SK-N-SH treated with all-trans-retinoic acid at 6 μM for 48 hours (cell line): ENCODE results near the gene PATE1.
"Not testable (repeated sequence)": the region's sequence is repeated elsewhere in the genome, so short reads cannot be mapped to it uniquely, and the experiment has no call there.

Experiments used
- CREB5 ChIP-seq: fragments of 250-450 bp; sonication (Bioruptor Pico); IDR thresholded peaks from 2 replicates; pipeline ENCODE4 v1.5.1; 2020; ENCODE audit warnings: low read depth, mild to moderate bottlenecking, moderate library complexity
- ISL1 ChIP-seq: fragments of 250-450 bp; sonication (Bioruptor Pico); IDR thresholded peaks from 2 replicates; pipeline ENCODE4 v2.1.2; 2022; ENCODE audit warnings: mild to moderate bottlenecking, moderate library complexity
- RARB ChIP-seq: fragments of 250-450 bp; sonication (Bioruptor Pico); IDR thresholded peaks from 2 replicates; pipeline ENCODE4 v1.8.0; 2021; ENCODE audit warnings: mild to moderate bottlenecking, moderate library complexity
- TF ChIP-seq, protein P1 (sequence below): fragments of 250-450 bp; sonication (Bioruptor Pico); IDR thresholded peaks from 2 replicates; pipeline ENCODE4 v1.8.0; 2020; ENCODE audit warnings: mild to moderate bottlenecking, moderate library complexity, borderline replicate concordance

- TF ChIP-seq CREB5; RARB (CRISPR knock-in tag); ISL1: not testable (repeated sequence)
- TF ChIP-seq, protein P1, sequence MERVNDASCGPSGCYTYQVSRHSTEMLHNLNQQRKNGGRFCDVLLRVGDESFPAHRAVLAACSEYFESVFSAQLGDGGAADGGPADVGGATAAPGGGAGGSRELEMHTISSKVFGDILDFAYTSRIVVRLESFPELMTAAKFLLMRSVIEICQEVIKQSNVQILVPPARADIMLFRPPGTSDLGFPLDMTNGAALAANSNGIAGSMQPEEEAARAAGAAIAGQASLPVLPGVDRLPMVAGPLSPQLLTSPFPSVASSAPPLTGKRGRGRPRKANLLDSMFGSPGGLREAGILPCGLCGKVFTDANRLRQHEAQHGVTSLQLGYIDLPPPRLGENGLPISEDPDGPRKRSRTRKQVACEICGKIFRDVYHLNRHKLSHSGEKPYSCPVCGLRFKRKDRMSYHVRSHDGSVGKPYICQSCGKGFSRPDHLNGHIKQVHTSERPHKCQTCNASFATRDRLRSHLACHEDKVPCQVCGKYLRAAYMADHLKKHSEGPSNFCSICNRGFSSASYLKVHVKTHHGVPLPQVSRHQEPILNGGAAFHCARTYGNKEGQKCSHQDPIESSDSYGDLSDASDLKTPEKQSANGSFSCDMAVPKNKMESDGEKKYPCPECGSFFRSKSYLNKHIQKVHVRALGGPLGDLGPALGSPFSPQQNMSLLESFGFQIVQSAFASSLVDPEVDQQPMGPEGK, result not testable (repeated sequence)
Observed at GRCh38 chr11:125704686-125705085, 41.4 kb upstream of the PATE1 start.
